DOHH2 (cell line): ENCODE data around the gene CACNA2D4.
A peak's percentile ranks its signal among the peaks of the same experiment; 100 is the strongest.

ENCODE experiments used
- H3F3A ChIP-seq: fragments of 200-600 bp; sonication (generic), shearing (Covaris generic); 2 replicates; pipeline ENCODE4 v1.6.0; 2016; ENCODE audit warnings: antibody characterized with exemption, mild to moderate bottlenecking; ENCODE audit not compliant: control insufficient read depth, insufficient read depth
- H3K27ac ChIP-seq: fragments of 200-600 bp; sonication (generic); 2 replicates; pipeline ENCODE4 v1.5.1; 2014; ENCODE audit warnings: low read depth, mild to moderate bottlenecking, low read length, moderate library complexity
- H3K27me3 ChIP-seq: fragments of 200-600 bp; sonication (generic); 2 replicates; pipeline ENCODE4 v1.6.1; 2014; ENCODE audit warnings: mild to moderate bottlenecking, low read length, mixed read lengths; ENCODE audit not compliant: control insufficient read depth
- H3K36me3 ChIP-seq: fragments of 200-600 bp; sonication (generic); 2 replicates; pipeline ENCODE4 v1.6.1; 2014; ENCODE audit warnings: mild to moderate bottlenecking, low read length, moderate library complexity, mixed read lengths; ENCODE audit not compliant: control insufficient read depth
- H3K4me1 ChIP-seq: fragments of 200-600 bp; sonication (generic); 2 replicates; pipeline ENCODE4 v1.6.1; 2014; ENCODE audit warnings: mild to moderate bottlenecking, low read length, mixed read lengths; ENCODE audit not compliant: control insufficient read depth
- H3K4me2 ChIP-seq: fragments of 200-600 bp; sonication (generic); 2 replicates; pipeline ENCODE4 v1.6.0; 2014; ENCODE audit warnings: mild to moderate bottlenecking, low read length, moderate library complexity
- H3K4me3 ChIP-seq: fragments of 200-600 bp; sonication (generic); 2 replicates; pipeline ENCODE4 v1.5.1; 2014; ENCODE audit warnings: mild to moderate bottlenecking, low read length, mixed read lengths
- H3K79me2 ChIP-seq: fragments of 200-600 bp; sonication (generic); 2 replicates; pipeline ENCODE4 v1.6.1; 2014; ENCODE audit warnings: mild to moderate bottlenecking, low read length, mixed read lengths; ENCODE audit not compliant: control insufficient read depth
- H3K9me2 ChIP-seq: fragments of 200-600 bp; sonication (generic); replicated peaks from 2 replicates; pipeline ENCODE4 v1.6.1; 2014; ENCODE audit warnings: mild to moderate bottlenecking, low read length, mixed read lengths; ENCODE audit not compliant: control insufficient read depth
- H3K9me3 ChIP-seq: fragments of 200-600 bp; sonication (generic); 2 replicates; pipeline ENCODE4 v1.6.1; 2014; ENCODE audit warnings: antibody characterized with exemption, low read length, mixed read lengths; ENCODE audit not compliant: control insufficient read depth, insufficient read depth
- H4K20me1 ChIP-seq: fragments of 200-600 bp; sonication (generic); 2 replicates; pipeline ENCODE4 v1.6.0; 2014; ENCODE audit warnings: low read depth, mild to moderate bottlenecking, antibody characterized with exemption, low read length, moderate library complexity; ENCODE audit not compliant: control insufficient read depth, insufficient read depth
- CTCF ChIP-seq: fragments of 200-600 bp; sonication (generic); IDR thresholded peaks from one replicate; pipeline ENCODE4 v1.5.1; 2014; ENCODE audit warnings: antibody characterized with exemption, mild to moderate bottlenecking, low read depth, low read length; ENCODE audit not compliant: poor library complexity, severe bottlenecking
- EZH2phosphoT487 ChIP-seq: fragments of 200-600 bp; sonication (generic); IDR thresholded peaks from 2 replicates; pipeline ENCODE4 v1.6.1; 2017; ENCODE audit warnings: borderline replicate concordance, mild to moderate bottlenecking, antibody characterized with exemption, low read length, moderate library complexity, mixed read lengths

Gene CACNA2D4

GRCh38 chr12:1907652-1908611 is 10.5 kb downstream of the CACNA2D4 start:
- no peaks in the 10 kb centered on the region for H3K4me1 ChIP-seq
- TF ChIP-seq EZH2phosphoT487 (no peak), CTCF (no peak)
- peak overlapping the region; percentile 2; the same call in 1 of the 2 replicates for H3K4me2 ChIP-seq
- peaks cover 10% of the 10 kb centered on the region for H3K27me3 ChIP-seq
- H3K36me3 ChIP-seq: no peaks in the 10 kb centered on the region
- H3K27ac ChIP-seq: no peak overlapping the region
- no peaks in the 10 kb centered on the region for H3K79me2 ChIP-seq
- H3K9me2 ChIP-seq: no peaks in the 10 kb centered on the region
- no peaks in the 10 kb centered on the region for H4K20me1 ChIP-seq
- no peak overlapping the region for H3K4me3 ChIP-seq
- peaks cover 21% of the 10 kb centered on the region for H3K9me3 ChIP-seq
- H3F3A ChIP-seq: no peaks in the 10 kb centered on the region

- Histone ChIP-seq H3K27ac (no peak overlapping the region), H3K4me3 (no peak overlapping the region)
These were observed 11.9 kb downstream of the CACNA2D4 start for GRCh38 chr12:1906579-1906978.

GRCh38 chr12:1904875-1905274 is 13.6 kb downstream of the CACNA2D4 start:
- H3F3A ChIP-seq: no peaks in the 10 kb centered on the region
- H3K9me2 ChIP-seq: no peaks in the 10 kb centered on the region
- H3K4me3 ChIP-seq: no peak overlapping the region
- H3K9me3 ChIP-seq: peaks cover 24% of the 10 kb centered on the region
- no peaks in the 10 kb centered on the region for H4K20me1 ChIP-seq
- no peak overlapping the region for H3K27ac ChIP-seq
- H3K27me3 ChIP-seq: peaks cover 15% of the 10 kb centered on the region
- no peaks in the 10 kb centered on the region for H3K36me3 ChIP-seq
- H3K4me1 ChIP-seq: no peaks in the 10 kb centered on the region
- TF ChIP-seq EZH2phosphoT487 (no peak), CTCF (no peak)
- no peak overlapping the region for H3K4me2 ChIP-seq
- no peaks in the 10 kb centered on the region for H3K79me2 ChIP-seq

More at GRCh38 chr12:1906579-1906978, 11.9 kb downstream of the CACNA2D4 start:
- peaks cover 13% of the 10 kb centered on the region for H3K27me3 ChIP-seq
- H3K9me3 ChIP-seq: peaks cover 24% of the 10 kb centered on the region
- H3F3A ChIP-seq: no peaks in the 10 kb centered on the region
- no peak overlapping the region for H3K4me2 ChIP-seq
- no peaks in the 10 kb centered on the region for H3K9me2 ChIP-seq
- H3K4me1 ChIP-seq: no peaks in the 10 kb centered on the region
- no peaks in the 10 kb centered on the region for H4K20me1 ChIP-seq
- H3K36me3 ChIP-seq: no peaks in the 10 kb centered on the region
- no peak for TF ChIP-seq CTCF
- no peak for TF ChIP-seq EZH2phosphoT487
- H3K79me2 ChIP-seq: no peaks in the 10 kb centered on the region
